GM10248 (cell line): ENCODE results near the gene TMEM236.

ENCODE experiments used
- CTCF ChIA-PET: fragments of 300-600 bp; sonication (Branson Sonifier 250); formaldehyde crosslinking; extraction: SDS; loops from one replicate; lab custom pipeline; 2021; ENCODE audit warnings: antibody characterized with exemption; lab: Yijun Ruan, JAX
- POLR2A ChIA-PET: fragments of 350-650 bp; sonication (Branson Sonifier 250); formaldehyde crosslinking; extraction: SDS; loops from one replicate; lab custom pipeline; 2020; ENCODE audit warnings: antibody characterized with exemption; lab: Yijun Ruan, JAX
- DNase-seq: peaks from one replicate; pipeline ENCODE4 v3.0.0; 2012; ENCODE audit errors: extremely low spot score
- TF ChIP-seq, protein P1 (sequence below): IDR thresholded peaks from 2 replicates; pipeline ENCODE4 v1.5.1; 2012; ENCODE audit warnings: mild to moderate bottlenecking, low read depth; ENCODE audit errors: extremely low read depth, missing control alignments, control extremely low read depth

TMEM236 gene

GRCh38 chr10:17731331-17732020 is 20.5 kb upstream of the TMEM236 start:
- TF ChIP-seq, protein P1, sequence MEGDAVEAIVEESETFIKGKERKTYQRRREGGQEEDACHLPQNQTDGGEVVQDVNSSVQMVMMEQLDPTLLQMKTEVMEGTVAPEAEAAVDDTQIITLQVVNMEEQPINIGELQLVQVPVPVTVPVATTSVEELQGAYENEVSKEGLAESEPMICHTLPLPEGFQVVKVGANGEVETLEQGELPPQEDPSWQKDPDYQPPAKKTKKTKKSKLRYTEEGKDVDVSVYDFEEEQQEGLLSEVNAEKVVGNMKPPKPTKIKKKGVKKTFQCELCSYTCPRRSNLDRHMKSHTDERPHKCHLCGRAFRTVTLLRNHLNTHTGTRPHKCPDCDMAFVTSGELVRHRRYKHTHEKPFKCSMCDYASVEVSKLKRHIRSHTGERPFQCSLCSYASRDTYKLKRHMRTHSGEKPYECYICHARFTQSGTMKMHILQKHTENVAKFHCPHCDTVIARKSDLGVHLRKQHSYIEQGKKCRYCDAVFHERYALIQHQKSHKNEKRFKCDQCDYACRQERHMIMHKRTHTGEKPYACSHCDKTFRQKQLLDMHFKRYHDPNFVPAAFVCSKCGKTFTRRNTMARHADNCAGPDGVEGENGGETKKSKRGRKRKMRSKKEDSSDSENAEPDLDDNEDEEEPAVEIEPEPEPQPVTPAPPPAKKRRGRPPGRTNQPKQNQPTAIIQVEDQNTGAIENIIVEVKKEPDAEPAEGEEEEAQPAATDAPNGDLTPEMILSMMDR = no peak
- ChIA-PET POLR2A (no interaction called here), CTCF (no interaction called here)
- no peak for DNase-seq

GRCh38 chr10:17733620-17734019 is 18.4 kb upstream of the TMEM236 start:
- CTCF ChIA-PET = interaction anchor here (1.1 to 1.7 kb wide), 2 partner anchors 8 to 11 kb away, joined by 3 to 7 read pairs; no protein-coding TSS in a partner anchor
- POLR2A ChIA-PET = no interaction called here
- TF ChIP-seq, protein P1 = no peak
- no peak for DNase-seq

DNA sequence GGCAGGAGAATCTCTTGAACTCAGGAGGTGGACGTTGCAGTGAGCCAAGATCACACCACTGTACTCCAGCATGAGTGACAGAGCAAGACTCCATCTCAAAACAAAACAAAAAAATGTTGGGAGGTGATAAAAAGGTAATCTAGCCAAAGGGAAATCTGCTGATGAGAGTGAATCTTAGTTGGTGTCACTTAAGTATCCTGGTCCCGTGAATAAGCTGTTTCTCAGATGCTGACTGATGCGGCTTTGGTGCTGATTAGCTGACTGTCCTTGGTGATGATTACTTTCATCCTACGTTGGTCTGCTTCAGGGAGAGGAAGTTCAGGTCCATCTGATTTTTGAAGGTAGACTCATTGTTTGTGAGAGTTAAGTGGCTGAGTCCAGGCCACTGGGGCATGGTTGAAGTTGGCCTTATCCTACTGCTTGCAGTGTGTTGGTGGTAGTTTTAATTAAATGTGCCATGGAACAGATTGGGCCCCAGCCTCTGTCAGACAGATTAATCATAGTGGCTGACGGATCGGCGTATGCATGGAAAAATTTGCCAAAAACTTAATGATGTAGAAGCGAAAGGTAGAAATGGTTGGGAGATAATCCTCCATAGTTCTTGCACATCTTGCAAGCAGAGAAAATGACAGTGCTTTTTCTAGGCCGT is 17.4 kb upstream of the TMEM236 start:
- CTCF ChIA-PET = interaction anchor here (1.4 to 1.7 kb wide), 2 partner anchors 9 to 10 kb away, joined by 4 to 7 read pairs; no protein-coding TSS in a partner anchor

DNA sequence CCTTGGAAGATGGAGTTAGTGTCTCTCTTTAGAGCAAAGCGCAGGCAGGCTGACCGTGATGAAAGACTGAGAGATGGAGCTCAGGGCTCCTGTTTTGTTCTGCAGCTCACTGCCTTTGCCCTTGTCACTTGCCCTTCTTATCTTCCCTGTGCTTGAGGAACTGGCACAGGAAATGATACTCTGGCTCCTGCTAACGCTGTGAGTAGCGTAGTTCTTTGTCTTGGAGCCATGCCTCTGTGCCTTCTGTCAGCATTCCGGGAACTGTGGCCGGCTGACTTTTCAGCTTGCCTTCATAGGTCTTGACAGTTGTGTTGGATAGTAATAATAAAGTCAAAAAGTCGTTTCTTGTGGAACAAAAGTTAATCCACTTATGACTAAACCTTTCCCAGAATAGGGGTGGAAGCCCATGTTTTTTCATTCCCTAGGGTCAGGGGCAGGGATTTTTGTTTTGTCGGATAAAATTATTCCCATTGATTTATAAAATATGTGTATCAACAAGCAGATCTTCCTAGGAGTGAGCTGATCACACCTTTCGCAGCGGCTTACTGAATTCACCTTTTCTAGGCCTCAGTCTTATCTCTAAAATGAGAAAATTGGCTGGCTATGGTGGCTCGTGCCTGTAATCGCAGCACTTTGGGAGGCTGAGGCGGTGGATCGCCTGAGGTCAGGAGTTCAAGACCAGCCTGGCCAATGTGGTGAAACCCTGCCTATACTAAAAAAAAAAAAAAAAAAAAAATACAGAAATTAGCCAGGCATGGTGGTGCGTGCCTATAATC is 16.6 kb upstream of the TMEM236 start:
- TF ChIP-seq, protein P1 = no peak
- ChIA-PET CTCF (interaction anchor here (1.0 to 1.7 kb wide), 4 partner anchors 9 to 103 kb away, joined by 3 to 7 read pairs (median 4); no protein-coding TSS in a partner anchor), POLR2A (no interaction called here)
- DNase-seq = no peak

More for the DNA sequence above, 17.4 kb upstream of the TMEM236 start:
- DNase-seq = no peak
- POLR2A ChIA-PET = no interaction called here
- TF ChIP-seq, protein P1 = no peak

DNA sequence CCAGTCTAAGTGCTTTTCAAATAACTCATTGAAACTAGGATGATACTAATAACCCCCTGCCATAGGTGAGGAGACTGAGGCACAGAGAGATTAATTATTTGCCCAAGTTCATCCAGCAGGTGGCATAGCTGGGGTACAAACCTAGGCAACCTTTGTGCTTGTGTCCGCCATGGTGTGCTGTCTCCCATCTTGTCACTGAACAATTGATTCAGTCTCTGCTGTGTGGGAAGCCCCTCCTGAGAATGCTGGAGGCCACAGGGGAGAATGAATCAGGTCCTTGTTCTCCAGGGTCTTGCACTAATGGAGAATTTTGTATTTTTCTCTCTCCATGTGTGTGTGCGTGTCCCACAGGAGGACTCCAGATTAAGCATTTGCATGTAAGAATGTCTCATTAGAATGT is 15.8 kb upstream of the TMEM236 start:
- ChIA-PET CTCF (interaction anchor here (0.9 to 1.8 kb wide), 11 partner anchors 21 to 134 kb away, joined by 3 to 4 read pairs (median 3); no protein-coding TSS in a partner anchor), POLR2A (interaction anchor here (0.9 kb wide), 1 partner anchor 92 kb away, joined by 3 read pairs; the partner anchor contains the start of gene STAM)
- TF ChIP-seq, protein P1 = no peak
- DNase-seq = no peak
